HG02763 (cell line): Measurements from ENCODE around the gene TTL.
"Not testable (repeated sequence)": the region's sequence is repeated elsewhere in the genome, so short reads cannot be mapped to it uniquely, and the experiment has no call there.

Experiments
- ATAC-seq: cut with Tn5 transposase; IDR thresholded peaks from one replicate; pipeline ENCODE4 v1.9.1; 2021; ENCODE audit warnings: mild to moderate bottlenecking, moderate library complexity; ENCODE audit not compliant: unreplicated experiment

Gene TTL

GRCh38 chr2:112474844-112475486 is 7.0 kb upstream of the TTL start:
- ATAC-seq = no peak

- no peak for ATAC-seq
Measured at GRCh38 chr2:112476434-112476833, 5.5 kb upstream of the TTL start.

GRCh38 chr2:112480530-112481049 is 1.4 kb upstream of the TTL start:
- ATAC-seq = no peak

GRCh38 chr2:112481050-112481527 is 867 bp upstream of the TTL start:
- peak; percentile 60 for ATAC-seq

- peak; percentile 18 for ATAC-seq
Measured at GRCh38 chr2:112482309-112483041, 519 bp downstream of the TTL start.

GRCh38 chr2:112483042-112483473 is 1.1 kb downstream of the TTL start:
- no peak for ATAC-seq

GRCh38 chr2:112483831-112484230 is 1.9 kb downstream of the TTL start:
- no peak for ATAC-seq

GRCh38 chr2:112485849-112486248 is 3.9 kb downstream of the TTL start:
- no peak for ATAC-seq

GRCh38 chr2:112486895-112487294 is 4.9 kb downstream of the TTL start:
- ATAC-seq = no peak

- ATAC-seq = no peak
Measured at GRCh38 chr2:112487444-112487961, 5.5 kb downstream of the TTL start.

GRCh38 chr2:112488201-112488600 is 6.2 kb downstream of the TTL start:
- no peak for ATAC-seq

- no peak for ATAC-seq
Measured at GRCh38 chr2:112491946-112492345, 10.0 kb downstream of the TTL start.

- no peak for ATAC-seq
Measured at GRCh38 chr2:112493048-112493447, 11.1 kb downstream of the TTL start.

GRCh38 chr2:112493858-112494648 is 12.1 kb downstream of the TTL start:
- no peak for ATAC-seq

- no peak for ATAC-seq
Measured at GRCh38 chr2:112494828-112495227, 12.9 kb downstream of the TTL start.

- not testable (repeated sequence) for ATAC-seq
Measured at GRCh38 chr2:112495878-112496277, 13.9 kb downstream of the TTL start.

- ATAC-seq = not testable (repeated sequence)
Measured at GRCh38 chr2:112500850-112501484, 19.0 kb downstream of the TTL start.

GRCh38 chr2:112509239-112509998 is 27.5 kb downstream of the TTL start:
- ATAC-seq = not testable (repeated sequence)

GRCh38 chr2:112516801-112517200 is 34.8 kb downstream of the TTL start:
- no peak for ATAC-seq

GRCh38 chr2:112518807-112519206 is 36.9 kb downstream of the TTL start:
- ATAC-seq = no peak
